A549 treated with ZK216348 at 1 μM for 4 hours (cell line): Measurements from ENCODE around the gene SMIM1. TPM values are rescaled to one million over a fixed set of nuclear protein-coding genes. Genes with fewer than 3 reads are reported as not detected.

ENCODE experiments used
- total RNA-seq: library from RNA; stranded (reverse); fragments of 200-300 nt; extraction: Qiagen RNA extraction; gene quantifications from 5 replicates; pipeline ENCODE4 v1.2.3, GENCODE V29; 2022; ENCODE audit warnings: low read depth

The SMIM1 gene
- total RNA-seq = 1.0 to 2.1 TPM (median 1.6 TPM) in 4 of 5 replicates, not detected in the other

GRCh38 chr1:3772715-3773571 is at the start of gene SMIM1:
Gene SMIM1 (plus strand): TSS chr1:3772749. CDS start chr1:3775374, 2,625 bp downstream.

DNA sequence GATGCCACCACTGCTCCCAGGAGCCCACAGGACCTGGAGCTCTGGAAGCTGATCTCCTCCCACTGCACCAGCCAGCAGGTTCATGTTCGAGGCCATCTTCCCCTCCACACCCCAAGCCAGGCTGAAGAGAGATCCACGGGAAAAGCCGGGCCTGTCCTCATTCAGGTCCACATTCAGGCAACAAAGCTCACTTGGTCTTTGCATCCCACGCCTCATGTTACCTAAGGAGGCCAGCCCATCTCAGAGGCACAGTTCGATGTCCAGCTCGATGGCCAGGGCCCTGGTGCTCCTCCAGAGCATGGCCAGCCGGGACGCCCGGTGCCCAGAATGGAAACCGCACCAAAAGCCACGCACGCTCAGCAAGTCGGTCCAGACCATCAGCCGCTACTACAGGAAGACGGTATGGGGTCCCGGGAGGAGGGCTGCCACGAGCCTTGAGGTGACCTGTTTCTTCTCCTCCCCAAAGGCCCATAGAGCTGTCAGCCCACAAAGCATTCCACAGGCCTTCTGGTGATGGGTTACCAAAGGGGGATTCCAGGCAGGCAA is 20.1 kb upstream of the SMIM1 start, which contains the start of gene CCDC27:
Gene CCDC27 (plus strand): TSS at position 51 of the 546 bp plus-strand sequence. CDS start 32 bp downstream, at position 83.

DNA sequence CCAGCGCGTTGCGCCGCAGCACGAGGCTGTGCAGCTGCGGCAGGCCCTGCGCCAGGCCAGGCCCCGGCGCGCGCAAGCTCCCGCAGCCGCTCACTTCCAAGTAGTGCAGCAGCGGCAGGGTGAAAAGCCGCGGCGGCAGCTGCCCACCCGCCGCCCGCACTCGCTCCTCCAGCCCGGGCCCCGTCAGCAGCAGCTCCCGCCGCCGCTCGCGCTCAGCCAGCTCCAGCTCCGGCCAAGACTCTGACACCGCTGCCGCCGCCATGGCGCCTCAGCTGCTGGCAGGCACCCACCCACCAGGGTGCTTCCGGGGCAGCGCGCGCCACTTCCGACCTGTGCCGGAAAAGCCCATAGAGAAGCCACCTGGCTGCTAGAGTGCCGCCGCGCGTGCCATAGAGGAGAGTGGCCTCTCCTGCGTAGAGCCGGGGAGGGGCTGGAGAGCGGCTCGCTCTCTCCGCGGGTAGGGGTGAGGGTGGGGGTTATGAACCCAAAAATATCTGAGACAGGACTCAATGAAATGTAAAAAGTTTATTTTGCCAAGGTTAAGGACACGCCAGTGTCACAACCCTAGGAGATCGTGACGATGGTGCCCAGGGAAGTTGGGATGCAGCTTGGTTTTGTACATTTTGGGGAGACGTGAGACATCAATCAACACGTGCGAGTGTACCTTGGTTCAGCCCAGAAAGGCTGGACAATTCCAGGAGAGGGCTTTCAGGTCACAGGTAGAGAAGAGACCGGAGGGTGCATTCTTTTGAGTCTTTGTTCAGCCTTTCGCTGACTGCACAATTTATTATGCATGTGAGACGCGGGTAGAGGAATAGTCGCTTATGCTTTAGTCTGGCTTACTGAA is 23.9 kb downstream of the SMIM1 start, which contains the start of gene LRRC47:
Gene LRRC47 (minus strand): TSS at position 284 of the 847 bp plus-strand sequence. CDS start 22 bp downstream, at position 262.

Other genes starting within 250 kb of the SMIM1 start
- 6.0 to 17.3 TPM (median 10.8 TPM) in 5 replicates for gene MEGF6, start 161.2 kb upstream of the SMIM1 start, total RNA-seq
- 22.7 to 29.9 TPM (median 28.4 TPM) in 5 replicates for gene TPRG1L, start 147.7 kb upstream of the SMIM1 start, total RNA-seq
- gene WRAP73, start 122.6 kb upstream of the SMIM1 start, total RNA-seq = 14.7 to 19.9 TPM (median 19.2 TPM) in 5 replicates
- 0.59 to 0.83 TPM (median 0.71 TPM) in 5 replicates for gene TP73, start 120.2 kb upstream of the SMIM1 start, total RNA-seq
- gene CCDC27, start 20.3 kb upstream of the SMIM1 start, total RNA-seq = not detected in 5 replicates
- 27.9 to 38.3 TPM (median 34.8 TPM) in 5 replicates for gene LRRC47, start 23.7 kb downstream of the SMIM1 start, total RNA-seq
- 15.0 to 20.5 TPM (median 17.7 TPM) in 5 replicates for gene CEP104, start 84.5 kb downstream of the SMIM1 start, total RNA-seq
- gene DFFB, start 84.7 kb downstream of the SMIM1 start, total RNA-seq = 2.2 to 5.0 TPM (median 4.2 TPM) in 5 replicates
- gene C1orf174, start 127.5 kb downstream of the SMIM1 start, total RNA-seq = 23.1 to 25.9 TPM (median 25.2 TPM) in 5 replicates